Adrenal gland (tissue), 5 donors: Measurements from ENCODE around the gene ANKS1B.

ENCODE experiments used
- CTCF ChIP-seq, 6 experiments: fragments of 450-650 bp in 4 of 6; fragments of 200-600 bp in 2 of 6; sonication (generic) in 1 of 6; IDR thresholded peaks; 1 replicate in 5 of 6; 2 replicates in 1 of 6; pipeline versions ENCODE4 v1.5.1 to v1.8.0; 2016 to 2021; ENCODE audit warnings: antibody characterized with exemption in 6 of 6, mild to moderate bottlenecking in 2 of 6, moderate library complexity in 1 of 6
- POLR2A ChIP-seq, 2 donors: fragments of 450-650 bp; IDR thresholded peaks; one replicate each; pipeline ENCODE4 v1.6.1; 2017; ENCODE audit warnings: antibody characterized with exemption in 2 of 2, mild to moderate bottlenecking in 2 of 2, moderate library complexity in 1 of 2
- donor health status: DM: no; HTN: no; CAD: no.

DNA sequence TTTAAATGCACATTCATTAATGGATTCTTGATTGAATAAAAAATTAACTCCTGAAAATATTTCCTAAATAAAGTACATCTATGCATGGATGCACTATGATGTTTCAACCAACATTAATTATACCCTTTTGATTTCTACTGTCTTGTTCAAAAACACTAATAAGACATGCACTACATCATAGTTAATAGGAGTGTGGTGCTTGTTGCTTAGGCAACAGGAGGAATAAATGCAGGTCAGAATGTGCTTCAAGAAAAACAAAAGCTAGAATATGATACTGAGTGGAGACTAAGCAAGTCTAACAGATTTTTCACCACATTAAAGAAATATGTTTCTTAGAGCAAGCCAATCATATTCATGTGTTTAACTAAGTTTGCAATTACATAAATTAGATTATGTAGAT is 833.0 kb downstream of the ANKS1B start:
- TF ChIP-seq CTCF (IDR thresholded peaks at IDR 0.05) (no peak), POLR2A (IDR thresholded peaks at IDR 0.05) (no peak)
